Astrocyte of the hippocampus (primary cell): ENCODE data around the gene CRB1.
"Not testable (repeated sequence)": the region's sequence is repeated elsewhere in the genome, so short reads cannot be mapped to it uniquely, and the experiment has no call there.

ENCODE experiments used
- DNase-seq: peaks from one replicate; pipeline ENCODE4 v3.0.0; 2011; ENCODE audit warnings: low read depth, low spot score

Gene CRB1

GRCh38 chr1:197399755-197400521 is 131.9 kb downstream of the CRB1 start:
- peak; percentile 60 for DNase-seq

- no peak for DNase-seq
Measured at GRCh38 chr1:197400522-197400902, 132.5 kb downstream of the CRB1 start.

DNA sequence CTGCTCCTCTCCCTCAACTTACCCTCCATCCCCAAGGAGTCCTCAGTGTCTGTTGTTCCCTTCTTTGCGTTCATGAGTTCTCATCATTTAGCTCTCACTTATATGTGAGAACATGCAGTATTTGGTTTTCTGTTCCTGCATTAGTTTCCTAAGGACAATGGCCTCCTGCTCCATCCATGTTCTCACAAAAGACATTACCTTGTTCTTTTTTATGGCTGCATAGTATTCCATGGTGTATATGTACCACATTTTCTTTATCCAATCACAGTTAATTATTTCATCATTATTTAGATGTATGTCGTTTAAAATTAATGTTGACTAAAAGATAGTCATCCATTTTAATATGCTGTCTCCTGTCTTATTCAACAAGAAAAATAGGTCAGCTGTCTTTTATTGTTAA is 134.1 kb downstream of the CRB1 start:
- no peak for DNase-seq

GRCh38 chr1:197404774-197405173 is 136.7 kb downstream of the CRB1 start:
- DNase-seq, result not testable (repeated sequence)

DNA sequence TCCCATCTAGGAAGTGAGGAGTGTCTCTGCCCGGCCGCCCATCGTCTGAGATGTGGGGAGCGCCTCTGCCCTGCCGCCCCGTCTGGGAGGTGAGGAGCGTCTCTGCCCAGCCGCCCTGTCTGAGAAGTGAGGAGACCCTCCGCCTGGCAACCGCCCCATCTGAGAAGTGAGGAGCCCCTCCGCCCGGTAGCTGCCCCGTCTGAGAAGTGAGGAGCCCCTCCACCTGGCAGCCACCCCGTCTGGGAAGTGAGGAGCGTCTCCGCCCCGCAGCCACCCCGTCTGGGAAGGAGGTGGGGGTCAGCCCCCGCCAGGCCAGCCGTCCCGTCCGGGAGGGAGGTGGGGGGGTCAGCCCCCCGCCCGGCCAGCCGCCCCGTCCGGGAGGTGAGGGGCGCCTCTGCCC is 137.6 kb downstream of the CRB1 start:
- not testable (repeated sequence) for DNase-seq

- no peak for DNase-seq
Measured at GRCh38 chr1:197413564-197413963, 145.5 kb downstream of the CRB1 start.

DNA sequence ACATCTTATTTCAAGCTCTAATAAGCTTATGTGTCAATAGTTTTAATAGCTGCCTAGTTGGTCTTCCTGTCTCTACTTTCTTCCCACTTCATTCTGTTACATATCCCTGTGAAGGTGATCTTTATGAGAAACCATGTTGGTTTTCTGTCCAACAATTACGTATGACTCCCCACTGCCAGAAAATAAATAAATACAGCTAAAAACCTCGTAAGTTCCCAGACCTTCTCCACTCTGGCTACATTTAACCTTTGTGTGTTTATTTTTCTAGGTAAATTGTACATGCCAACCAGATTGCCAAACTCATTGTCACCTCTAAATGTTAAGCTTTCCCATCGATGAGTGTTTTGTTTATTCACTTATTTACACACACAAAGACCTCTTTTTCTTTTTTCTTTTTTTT is 147.2 kb downstream of the CRB1 start:
- no peak for DNase-seq

GRCh38 chr1:197418693-197419092 is 150.6 kb downstream of the CRB1 start:
- no peak for DNase-seq

DNA sequence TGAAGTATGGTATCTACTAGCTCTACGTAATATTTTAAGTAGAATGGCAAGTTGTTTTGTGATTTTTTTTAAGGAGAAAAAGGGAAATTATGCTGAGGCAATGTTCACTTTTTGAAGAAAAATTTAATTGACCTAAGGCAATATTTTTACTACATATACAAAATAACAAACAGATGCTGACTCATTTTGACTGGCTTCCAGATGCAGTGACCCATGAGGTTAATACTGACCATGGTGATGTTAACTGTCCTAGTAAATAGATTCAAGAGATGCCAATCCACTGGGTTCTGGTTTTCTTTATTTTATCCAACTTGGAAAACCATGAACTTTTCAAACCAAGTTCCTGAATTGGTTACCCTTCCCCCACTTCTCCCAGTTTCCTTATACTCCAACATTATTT is 154.9 kb downstream of the CRB1 start:
- DNase-seq, result peak; percentile 22

DNA sequence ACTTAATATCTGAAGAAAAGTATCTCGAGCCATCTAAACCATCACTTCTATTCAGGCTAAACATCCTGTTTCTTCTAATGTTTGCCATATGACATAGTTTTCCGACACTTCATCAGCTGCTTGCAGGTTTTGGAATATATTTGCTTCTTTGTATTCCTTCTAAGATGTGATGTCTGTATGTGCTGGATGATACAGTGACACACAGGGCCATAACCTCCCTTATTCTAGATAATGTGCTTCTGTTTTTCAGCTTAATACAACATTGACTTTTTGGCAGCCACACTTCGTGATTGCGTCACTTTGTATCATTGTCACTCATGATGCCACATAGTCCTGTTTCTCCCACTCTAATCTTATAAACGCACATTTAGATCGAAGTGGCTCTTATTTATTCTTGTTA is 156.3 kb downstream of the CRB1 start:
- DNase-seq, result no peak

- DNase-seq, result no peak
Measured at GRCh38 chr1:197429372-197429771, 161.3 kb downstream of the CRB1 start.

DNA sequence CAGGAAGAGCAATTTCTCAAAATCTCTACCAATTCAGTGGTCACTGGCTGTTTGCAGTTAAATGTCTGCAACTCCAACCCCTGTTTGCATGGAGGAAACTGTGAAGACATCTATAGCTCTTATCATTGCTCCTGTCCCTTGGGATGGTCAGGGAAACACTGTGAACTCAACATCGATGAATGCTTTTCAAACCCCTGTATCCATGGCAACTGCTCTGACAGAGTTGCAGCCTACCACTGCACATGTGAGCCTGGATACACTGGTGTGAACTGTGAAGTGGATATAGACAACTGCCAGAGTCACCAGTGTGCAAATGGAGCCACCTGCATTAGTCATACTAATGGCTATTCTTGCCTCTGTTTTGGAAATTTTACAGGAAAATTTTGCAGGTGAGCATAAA is 167.2 kb downstream of the CRB1 start:
- DNase-seq, result no peak

- no peak for DNase-seq
Measured at GRCh38 chr1:197437601-197438000, 169.5 kb downstream of the CRB1 start.

DNA sequence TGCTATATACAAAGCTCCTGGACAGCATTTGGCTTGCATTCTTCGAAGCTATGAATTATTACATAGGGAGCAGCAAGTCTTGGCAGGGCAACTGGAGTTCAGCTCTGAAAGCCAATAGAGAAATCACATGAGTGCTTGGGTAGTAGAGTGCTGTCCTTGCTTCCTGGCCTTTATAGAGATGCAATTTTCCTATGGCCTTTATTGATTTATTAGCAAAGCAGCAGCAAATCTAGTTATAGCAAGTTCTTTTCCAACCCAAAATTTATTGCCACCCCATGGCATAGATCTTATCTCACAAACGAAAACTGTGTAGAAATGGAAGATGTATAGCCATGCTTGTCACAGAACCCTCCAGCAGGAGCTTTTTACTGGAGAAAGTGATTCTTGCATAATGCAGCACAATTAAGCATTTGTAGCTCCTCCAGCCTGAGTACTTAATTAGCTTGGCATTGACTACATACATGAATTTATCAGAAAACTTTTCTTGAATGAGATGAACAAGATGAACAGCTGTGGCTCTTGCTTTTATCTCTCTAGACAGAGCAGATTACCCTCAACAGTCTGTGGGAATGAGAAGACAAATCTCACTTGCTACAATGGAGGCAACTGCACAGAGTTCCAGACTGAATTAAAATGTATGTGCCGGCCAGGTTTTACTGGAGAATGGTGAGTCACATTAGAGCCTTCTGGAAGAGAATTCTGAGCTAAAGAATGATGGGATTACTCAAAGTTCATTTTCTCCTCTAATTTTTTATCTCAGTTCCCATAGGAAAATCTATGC is 170.1 kb downstream of the CRB1 start:
- peak; percentile 58 for DNase-seq

GRCh38 chr1:197439708-197440280 is 171.7 kb downstream of the CRB1 start:
- peak; percentile 53 for DNase-seq

GRCh38 chr1:197440715-197441114 is 172.7 kb downstream of the CRB1 start:
- DNase-seq, result peak; percentile 80

- peak; percentile 92 for DNase-seq
Measured at GRCh38 chr1:197441999-197442414, 174.0 kb downstream of the CRB1 start.

DNA sequence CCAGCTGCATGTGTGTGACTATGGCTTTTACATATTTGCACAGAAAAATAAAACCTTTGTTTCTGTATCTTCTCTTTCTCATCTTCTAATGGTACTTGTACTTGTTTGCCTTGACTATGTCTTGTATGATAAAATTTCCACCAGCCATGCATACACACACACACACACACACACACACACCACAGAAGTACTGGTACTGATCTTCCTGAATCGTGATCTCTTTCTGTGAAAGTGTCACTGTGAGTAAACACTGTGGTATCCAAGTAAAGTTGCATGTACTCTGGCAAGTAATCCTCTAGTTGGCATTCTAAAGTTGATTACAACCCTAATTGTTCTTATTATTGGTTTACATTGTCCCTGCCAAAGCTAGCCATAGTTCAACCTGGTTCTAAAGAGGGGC is 176.7 kb downstream of the CRB1 start:
- DNase-seq, result peak; percentile 44

DNA sequence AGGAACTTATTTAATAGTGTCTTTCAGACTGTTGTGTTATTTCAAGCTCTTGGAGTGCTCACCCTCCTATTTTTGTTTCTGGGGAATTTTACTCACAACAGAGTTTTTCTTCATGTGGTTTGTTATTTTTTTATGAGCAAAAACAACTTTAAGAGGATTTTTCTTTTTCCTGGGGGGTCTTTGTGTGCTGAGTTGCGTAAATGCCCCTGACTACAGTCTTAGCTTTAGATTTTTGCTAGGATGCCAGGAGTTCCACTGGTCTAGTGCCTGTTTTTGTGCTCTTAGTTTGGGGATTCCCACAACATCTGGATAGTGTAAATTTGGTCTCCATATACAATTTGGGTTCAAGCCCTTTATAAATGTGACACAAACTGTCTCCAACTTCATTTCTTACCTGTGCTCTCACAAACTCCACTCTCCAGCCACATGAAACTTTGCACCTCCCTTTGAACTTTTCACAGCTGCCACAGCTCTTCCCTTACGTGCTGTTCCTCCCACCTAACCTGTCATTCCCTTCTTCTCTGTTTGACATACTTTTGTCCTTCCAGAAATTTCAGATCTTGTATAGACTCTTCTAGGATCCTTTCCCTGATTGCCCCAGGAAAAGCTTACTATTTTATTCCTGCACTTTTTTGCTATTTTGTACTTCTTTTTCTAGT is 180.2 kb downstream of the CRB1 start:
- DNase-seq, result no peak

GRCh38 chr1:197451381-197451780 is 183.3 kb downstream of the CRB1 start:
- DNase-seq, result no peak

DNA sequence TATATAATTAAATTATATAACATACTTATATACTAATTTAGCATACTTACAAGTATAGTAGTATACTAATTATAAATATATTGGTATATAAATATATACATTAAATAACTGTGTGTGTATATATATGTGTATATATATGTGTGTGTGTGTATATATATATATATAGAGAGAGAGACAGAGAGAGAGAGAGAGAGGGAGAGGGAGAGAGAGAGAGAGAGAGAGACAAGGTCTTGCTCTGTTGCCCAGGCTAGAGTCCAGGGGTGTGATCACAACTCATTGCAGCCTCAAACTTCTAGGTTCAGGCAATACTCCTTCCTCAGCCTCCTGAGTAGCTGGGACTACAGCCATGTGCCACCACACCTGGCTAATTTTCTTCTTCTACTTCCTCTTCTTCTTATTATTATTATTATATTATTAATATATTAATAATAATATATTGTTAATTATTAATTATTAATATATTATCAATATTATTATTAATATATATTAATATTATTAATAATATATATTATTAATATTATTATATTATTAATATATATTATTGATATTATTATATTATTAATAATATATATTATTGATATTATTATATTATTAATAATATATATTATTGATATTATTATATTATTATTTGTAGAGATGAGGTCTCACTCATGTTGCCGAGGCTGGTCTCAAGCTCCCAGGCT is 185.5 kb downstream of the CRB1 start:
- DNase-seq, result no peak

DNA sequence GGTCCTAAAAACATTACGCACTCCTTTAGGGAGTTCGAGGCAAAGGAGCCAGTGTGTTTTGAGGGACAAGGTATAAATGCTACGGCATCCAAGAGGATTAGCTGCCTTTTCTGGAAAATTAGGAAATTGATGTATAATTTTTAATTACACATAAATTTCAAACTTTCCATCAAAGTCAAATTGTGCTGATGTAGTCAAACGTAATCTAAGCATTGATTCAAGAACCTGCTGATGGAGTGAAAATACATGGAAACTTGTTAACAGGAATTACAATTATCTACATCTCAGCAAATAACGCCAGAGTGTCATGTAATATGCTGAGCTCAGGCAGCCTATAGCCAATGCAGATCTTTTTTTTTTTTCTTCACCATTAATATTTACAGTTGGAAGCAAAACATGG is 194.5 kb downstream of the CRB1 start:
- no peak for DNase-seq
